Fibroblast of skin of left quadriceps (primary cell): ENCODE data around the gene AKAP1.

Source experiments
- DNase-seq, 2 experiments: peaks; one replicate each; pipeline ENCODE4 v3.0.0-alpha.2; 2013; ENCODE audit warnings: low read depth in 2 of 2

Gene AKAP1

GRCh38 chr17:57105591-57105990 lies 20.5 kb downstream of the AKAP1 start:
- DNase-seq = no peak

- DNase-seq = no peak
Observed at GRCh38 chr17:57106107-57106835, 21.2 kb downstream of the AKAP1 start.

GRCh38 chr17:57106836-57107497 lies 21.9 kb downstream of the AKAP1 start:
- no peak for DNase-seq

GRCh38 chr17:57107498-57108101 lies 22.6 kb downstream of the AKAP1 start:
- DNase-seq = no peak

GRCh38 chr17:57108671-57109392 lies 23.8 kb downstream of the AKAP1 start:
- DNase-seq = no peak

GRCh38 chr17:57109393-57110151 lies 24.5 kb downstream of the AKAP1 start:
- no peak for DNase-seq

GRCh38 chr17:57110152-57110542 lies 25.1 kb downstream of the AKAP1 start:
- DNase-seq = no peak

GRCh38 chr17:57110579-57111325 lies 25.7 kb downstream of the AKAP1 start:
- DNase-seq = no peak

- no peak for DNase-seq
Observed at GRCh38 chr17:57111386-57111785, 26.3 kb downstream of the AKAP1 start.

GRCh38 chr17:57113011-57113410 lies 28.0 kb downstream of the AKAP1 start:
- DNase-seq = no peak

- DNase-seq = no peak
Observed at GRCh38 chr17:57113656-57114055, 28.6 kb downstream of the AKAP1 start.

GRCh38 chr17:57114085-57114673 lies 29.1 kb downstream of the AKAP1 start:
- DNase-seq = no peak

GRCh38 chr17:57115377-57115776 lies 30.3 kb downstream of the AKAP1 start:
- no peak for DNase-seq

GRCh38 chr17:57115916-57116315 lies 30.9 kb downstream of the AKAP1 start:
- DNase-seq = no peak

GRCh38 chr17:57117798-57118197 lies 32.8 kb downstream of the AKAP1 start:
- no peak for DNase-seq

- no peak for DNase-seq
Observed at GRCh38 chr17:57120814-57121213, 35.8 kb downstream of the AKAP1 start.

GRCh38 chr17:57121308-57122042 lies 36.4 kb downstream of the AKAP1 start:
- DNase-seq = no peak

GRCh38 chr17:57124053-57124452 lies 39.0 kb downstream of the AKAP1 start:
- DNase-seq = no peak

GRCh38 chr17:57125406-57125805 lies 40.4 kb downstream of the AKAP1 start:
- DNase-seq = no peak

GRCh38 chr17:57125866-57126265 lies 40.8 kb downstream of the AKAP1 start:
- DNase-seq = no peak
